HL-60 (cell line): ENCODE measurements around the gene TEX54.

Experiments
- CTCF ChIP-seq: IDR thresholded peaks from one replicate; pipeline ENCODE4 v1.5.1; 2011; ENCODE audit warnings: low read length, control low read depth, inconsistent platforms; ENCODE audit not compliant: insufficient read depth
- REST ChIP-seq: IDR thresholded peaks from 2 replicates; pipeline ENCODE4 v1.6.1; 2012; ENCODE audit warnings: low read depth; ENCODE audit not compliant: insufficient replicate concordance

- TF ChIP-seq CTCF (no peak), REST (no peak)
These were observed 43.6 kb downstream of the TEX54 start for GRCh38 chr11:62788991-62789390.
